GM12891 (cell line): ENCODE measurements around the gene FCHSD1.

Source experiments
- POLR2A ChIP-seq: IDR thresholded peaks from 2 replicates; pipeline ENCODE4 v1.6.1; 2011; ENCODE audit warnings: low read depth, low read length, control low read depth
- POLR2AphosphoS5 ChIP-seq: IDR thresholded peaks from 2 replicates; pipeline ENCODE4 v1.6.1; 2011; ENCODE audit warnings: low read depth, low read length, control low read depth
- POU2F2 ChIP-seq: IDR thresholded peaks from 2 replicates; pipeline ENCODE4 v1.6.1; 2011; ENCODE audit warnings: low read depth, mild to moderate bottlenecking, control low read depth, low read length, moderate library complexity
- SPI1 ChIP-seq: IDR thresholded peaks from 2 replicates; pipeline ENCODE4 v1.6.1; 2011; ENCODE audit warnings: low read depth, low read length, control low read depth
- TAF1 ChIP-seq: IDR thresholded peaks from 2 replicates; pipeline ENCODE4 v1.6.1; 2011; ENCODE audit warnings: low read depth, low read length, control low read depth

- no peak for TF ChIP-seq TAF1
- TF ChIP-seq POLR2A: no peak
- TF ChIP-seq POLR2AphosphoS5: no peak
- peak; percentile 90 for TF ChIP-seq SPI1
- TF ChIP-seq POU2F2: no peak
Measured at GRCh38 chr5:141623186-141623585, 28.0 kb downstream of the FCHSD1 start.
